Activated CD4-positive, alpha-beta T cell treated with anti-CD3 and anti-CD28 coated beads, Interleukin-2, Interleukin-6, amounts not matched to agents 100 ng/mL and 50 ng/mL, durations not matched to agents 16 hours and 8 hours (primary cell): ENCODE results near the gene ADAMTS2.

Experiments used
- DNase-seq: peaks from one replicate; pipeline ENCODE4 v3.0.0-alpha.2; 2020

Gene ADAMTS2

GRCh38 chr5:179275941-179276837 is 69.1 kb downstream of the ADAMTS2 start:
- DNase-seq: no peak

GRCh38 chr5:179275381-179275878 is 69.8 kb downstream of the ADAMTS2 start:
- DNase-seq: no peak

GRCh38 chr5:179274321-179275315 is 70.6 kb downstream of the ADAMTS2 start:
- no peak for DNase-seq

GRCh38 chr5:179273441-179274145 is 71.7 kb downstream of the ADAMTS2 start:
- DNase-seq: no peak

- DNase-seq: no peak
Observed at GRCh38 chr5:179273073-179273435, 72.2 kb downstream of the ADAMTS2 start.

GRCh38 chr5:179272326-179273072 is 72.8 kb downstream of the ADAMTS2 start:
- no peak for DNase-seq

- no peak for DNase-seq
Observed at GRCh38 chr5:179271821-179272325, 73.4 kb downstream of the ADAMTS2 start.

- no peak for DNase-seq
Observed at GRCh38 chr5:179271428-179271734, 73.9 kb downstream of the ADAMTS2 start.

- no peak for DNase-seq
Observed at GRCh38 chr5:179270581-179271427, 74.5 kb downstream of the ADAMTS2 start.

- DNase-seq: no peak
Observed at GRCh38 chr5:179269781-179270543, 75.3 kb downstream of the ADAMTS2 start.

- DNase-seq: no peak
Observed at GRCh38 chr5:179268966-179269693, 76.1 kb downstream of the ADAMTS2 start.

- no peak for DNase-seq
Observed at GRCh38 chr5:179268399-179268952, 76.8 kb downstream of the ADAMTS2 start.

- DNase-seq: no peak
Observed at GRCh38 chr5:179267671-179268083, 77.6 kb downstream of the ADAMTS2 start.

- no peak for DNase-seq
Observed at GRCh38 chr5:179267071-179267670, 78.1 kb downstream of the ADAMTS2 start.

GRCh38 chr5:179266291-179267070 is 78.8 kb downstream of the ADAMTS2 start:
- no peak for DNase-seq

- DNase-seq: no peak
Observed at GRCh38 chr5:179265514-179266290, 79.6 kb downstream of the ADAMTS2 start.
